ENCODE data around the gene C3orf62. TPM values are rescaled to one million over a fixed set of nuclear protein-coding genes. Genes with fewer than 3 reads are reported as not detected.

C3orf62 gene
- total and polyA plus RNA-seq, 10 donors: 4.1 to 15.0 (median 8.6) TPM

- TF ChIP-seq CTCF (IDR thresholded peaks at IDR 0.05 in 8 of 11, conservative IDR thresholded peaks at IDR 0.05 in 3 of 11) (no peak), POLR2AphosphoS5 (IDR thresholded peaks at IDR 0.05) (no peak), POLR2A (IDR thresholded peaks at IDR 0.05) (no peak)
- WGBS, 5 donors: 77 to 89% (median 89%) methylated on average over 4 of the region's 4 CpGs
- H3K4me1 ChIP-seq: peaks cover 10 to 44% (median 30%) of the 10 kb centered on the region in 6 donors
- DNase-seq: no peak
- H3K36me3 ChIP-seq: peaks cover 0 to 65% (median 41%) of the 10 kb centered on the region in 6 donors
- peak overlapping the region in 7 of 8 donors; percentile 6 to 94 (median 92) for H3K27ac ChIP-seq
- no peaks in the 10 kb centered on the region for H3K9me3 ChIP-seq
- H3K27me3 ChIP-seq (replicated peaks in 1 of 7): no peaks in the 10 kb centered on the region
- no peak overlapping the region for H3K4me3 ChIP-seq
- intact Hi-C loops (cut with DNase I; ENCODE audit: low total_unique reads): loop anchor here (5.0 kb wide), 1 partner anchor 106 kb away; the partner anchor contains the start of gene KLHDC8B
These were observed 1.5 kb upstream of the C3orf62 start for GRCh38 chr3:49278548-49278947.

GRCh38 chr3:49277383-49277775 lies 347 bp upstream of the C3orf62 start:
- peaks cover 0 to 65% (median 29%) of the 10 kb centered on the region in 6 donors for H3K36me3 ChIP-seq
- TF ChIP-seq CTCF (IDR thresholded peaks at IDR 0.05 in 8 of 11, conservative IDR thresholded peaks at IDR 0.05 in 3 of 11): no peak
- TF ChIP-seq POLR2AphosphoS5 (IDR thresholded peaks at IDR 0.05): no peak
- no peak for TF ChIP-seq POLR2A (IDR thresholded peaks at IDR 0.05)
- H3K27me3 ChIP-seq (replicated peaks in 1 of 7): no peaks in the 10 kb centered on the region
- H3K27ac ChIP-seq: peak overlapping the region; percentile 88 to 94 (median 92)
- no peak for DNase-seq
- intact Hi-C loops (cut with DNase I; ENCODE audit: low total_unique reads): loop anchor here (5.0 kb wide), 1 partner anchor 105 kb away; the partner anchor contains the start of gene KLHDC8B
- H3K9me3 ChIP-seq: no peaks in the 10 kb centered on the region
- H3K4me3 ChIP-seq: peak overlapping the region; percentile 9 to 67 (median 46)
- peaks cover 10 to 44% (median 30%) of the 10 kb centered on the region in 6 donors for H3K4me1 ChIP-seq
- WGBS, 5 donors: 30 to 40% (median 33%) methylated on average over 9 of the region's 9 CpGs

GRCh38 chr3:49273825-49274532 lies 3.1 kb downstream of the C3orf62 start:
- intact Hi-C loops (cut with DNase I; ENCODE audit: low total_unique reads): no loop called here
- Histone ChIP-seq H3K9me3 (no peaks in the 10 kb centered on the region), H3K4me3 (no peak overlapping the region), H3K36me3 (peaks cover 0 to 63% (median 9%) of the 10 kb centered on the region in 6 donors), H3K27ac (no peak overlapping the region), H3K4me1 (peaks cover 10 to 35% (median 26%) of the 10 kb centered on the region in 6 donors), H3K27me3 (replicated peaks in 1 of 7) (no peaks in the 10 kb centered on the region)
- no peak for TF ChIP-seq CTCF (IDR thresholded peaks at IDR 0.05 in 8 of 11, conservative IDR thresholded peaks at IDR 0.05 in 3 of 11)
- no peak for TF ChIP-seq POLR2A (IDR thresholded peaks at IDR 0.05)
- no peak for TF ChIP-seq POLR2AphosphoS5 (IDR thresholded peaks at IDR 0.05)
- DNase-seq: no peak
- 87 to 91% (median 88%) methylated on average over 11 of the region's 11 CpGs for WGBS, 5 donors

- H3K36me3 ChIP-seq: peaks cover 0 to 66% (median 3%) of the 10 kb centered on the region in 6 donors
- no peak overlapping the region for H3K4me3 ChIP-seq
- H3K4me1 ChIP-seq: peaks cover 3 to 8% (median 5%) of the 10 kb centered on the region in 6 donors
- intact Hi-C loops (cut with DNase I; ENCODE audit: low total_unique reads): no loop called here
- H3K27me3 ChIP-seq (replicated peaks in 1 of 7): no peaks in the 10 kb centered on the region
- no peak overlapping the region for H3K27ac ChIP-seq
- H3K9me3 ChIP-seq: no peaks in the 10 kb centered on the region
- TF ChIP-seq POLR2AphosphoS5 (IDR thresholded peaks at IDR 0.05): no peak
- no peak for TF ChIP-seq CTCF (IDR thresholded peaks at IDR 0.05 in 8 of 11, conservative IDR thresholded peaks at IDR 0.05 in 3 of 11)
- no peak for TF ChIP-seq POLR2A (IDR thresholded peaks at IDR 0.05)
- WGBS, 5 donors: 64 to 89% (median 83%) methylated on average over 4 of the region's 4 CpGs
- no peak for DNase-seq
These were observed 6.0 kb downstream of the C3orf62 start for GRCh38 chr3:49271047-49271446.
